Esophagus muscularis mucosa (tissue), 4 donors: Measurements from ENCODE around the gene ALG12.

Experiments
- EP300 ChIP-seq: sonication (generic); formaldehyde crosslinking; IDR thresholded peaks from one replicate; pipeline ENCODE4 v1.6.1; 2017; ENCODE audit warnings: antibody characterized with exemption
- POLR2A ChIP-seq: fragments of 450-650 bp; IDR thresholded peaks from one replicate; pipeline ENCODE4 v1.6.1; 2017; ENCODE audit warnings: antibody characterized with exemption, moderate library complexity, mild to moderate bottlenecking, low read depth
- POLR2AphosphoS5 ChIP-seq, 2 donors: sonication (generic); formaldehyde crosslinking; IDR thresholded peaks; one replicate each; pipeline ENCODE4 v1.6.1; 2017; ENCODE audit warnings: antibody characterized with exemption in 2 of 2
- TF ChIP-seq, protein P1 (sequence below), 3 experiments: fragments of 200-600 bp in 2 of 3; fragments of 450-650 bp in 1 of 3; sonication (generic) in 2 of 3; IDR thresholded peaks; one replicate each; pipeline ENCODE4 v1.5.1; 2017 to 2019; ENCODE audit warnings: antibody characterized with exemption in 3 of 3, mild to moderate bottlenecking in 2 of 3, moderate library complexity in 1 of 3

DNA sequence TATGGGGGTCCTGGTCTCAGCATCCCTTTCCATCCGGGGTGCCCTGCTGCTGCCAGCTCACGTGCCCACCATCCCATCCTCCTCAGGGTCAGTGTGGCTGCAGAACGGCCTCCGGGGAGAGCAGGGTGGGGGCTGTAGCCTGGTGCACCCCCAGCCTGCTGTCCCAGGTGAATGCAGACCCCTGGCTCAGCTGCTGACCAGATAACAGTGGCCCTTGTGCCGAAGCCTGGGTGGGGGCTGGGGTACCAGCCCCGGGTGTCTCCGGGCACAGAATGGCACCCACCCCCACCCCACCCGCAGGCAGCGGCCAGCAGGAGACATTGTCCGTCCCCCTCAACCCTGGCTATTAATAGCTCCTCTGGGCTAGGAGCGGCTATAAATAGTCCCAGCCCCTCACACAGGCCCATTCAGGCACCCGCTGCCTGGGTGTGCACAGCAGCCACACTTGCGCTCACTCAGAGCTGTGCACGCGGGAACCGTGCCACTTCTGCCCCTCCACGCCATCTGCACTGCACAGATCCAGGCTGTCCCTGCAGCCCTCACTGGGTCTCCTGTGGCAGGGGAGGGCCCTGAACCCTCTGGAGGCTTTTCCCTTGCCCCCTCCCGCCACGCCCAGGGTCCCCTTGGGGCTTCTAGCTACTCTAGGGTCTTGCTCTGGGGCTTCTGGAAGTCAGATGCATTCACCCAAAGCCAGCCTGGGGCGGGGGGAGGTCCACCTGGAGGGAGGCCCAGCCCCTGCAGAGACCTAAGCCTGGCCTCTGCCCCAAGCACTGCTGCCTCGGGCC lies 18.9 kb upstream of the ALG12 start:
- TF ChIP-seq POLR2AphosphoS5 (IDR thresholded peaks at IDR 0.05) (peak in 1 of 2 donors; percentile 56), POLR2A (no peak), EP300 (no peak)
- TF ChIP-seq, protein P1, sequence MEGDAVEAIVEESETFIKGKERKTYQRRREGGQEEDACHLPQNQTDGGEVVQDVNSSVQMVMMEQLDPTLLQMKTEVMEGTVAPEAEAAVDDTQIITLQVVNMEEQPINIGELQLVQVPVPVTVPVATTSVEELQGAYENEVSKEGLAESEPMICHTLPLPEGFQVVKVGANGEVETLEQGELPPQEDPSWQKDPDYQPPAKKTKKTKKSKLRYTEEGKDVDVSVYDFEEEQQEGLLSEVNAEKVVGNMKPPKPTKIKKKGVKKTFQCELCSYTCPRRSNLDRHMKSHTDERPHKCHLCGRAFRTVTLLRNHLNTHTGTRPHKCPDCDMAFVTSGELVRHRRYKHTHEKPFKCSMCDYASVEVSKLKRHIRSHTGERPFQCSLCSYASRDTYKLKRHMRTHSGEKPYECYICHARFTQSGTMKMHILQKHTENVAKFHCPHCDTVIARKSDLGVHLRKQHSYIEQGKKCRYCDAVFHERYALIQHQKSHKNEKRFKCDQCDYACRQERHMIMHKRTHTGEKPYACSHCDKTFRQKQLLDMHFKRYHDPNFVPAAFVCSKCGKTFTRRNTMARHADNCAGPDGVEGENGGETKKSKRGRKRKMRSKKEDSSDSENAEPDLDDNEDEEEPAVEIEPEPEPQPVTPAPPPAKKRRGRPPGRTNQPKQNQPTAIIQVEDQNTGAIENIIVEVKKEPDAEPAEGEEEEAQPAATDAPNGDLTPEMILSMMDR (IDR thresholded peaks at IDR 0.05), result no peak
